ENCODE results near the gene CAPN12.
A peak's percentile ranks its signal among the peaks of the same experiment; 100 is the strongest.
"Not testable (repeated sequence)": the region's sequence is repeated elsewhere in the genome, so short reads cannot be mapped to it uniquely, and the experiment has no call there.

The CAPN12 gene

GRCh38 chr19:38774181-38774950 lies 30.1 kb upstream of the CAPN12 start:
- TF ChIP-seq CTCF (IDR thresholded peaks at IDR 0.05; ENCODE audit: low read depth, low read length): no peak
- no peak for DNase-seq (ENCODE audit: low read depth in 2 of 2)
- H3K4me3 ChIP-seq (replicated peaks in 1 of 2; ENCODE audit: low read depth in 2 of 2, low read length in 2 of 2): no peak overlapping the region

- no peak within 1 kb of the TSS for H3K4me3 ChIP-seq (replicated peaks in 1 of 2; ENCODE audit: low read depth in 2 of 2, low read length in 2 of 2)
- no peak for DNase-seq (ENCODE audit: low read depth in 2 of 2)
- no peak for TF ChIP-seq CTCF (IDR thresholded peaks at IDR 0.05; ENCODE audit: low read depth, low read length)
Measured at GRCh38 chr19:38773469-38774177, 29.3 kb upstream of the CAPN12 start, which contains the start of gene LGALS7. TSS of gene LGALS7 (minus strand) at chr19:38773517. CDS start at chr19:38773492, 25 bp downstream.

GRCh38 chr19:38771569-38771968 lies 27.3 kb upstream of the CAPN12 start:
- not testable (repeated sequence) for H3K4me3 ChIP-seq (replicated peaks in 1 of 2; ENCODE audit: low read depth in 2 of 2, low read length in 2 of 2); DNase-seq (ENCODE audit: low read depth in 2 of 2)

GRCh38 chr19:38770949-38771275 lies 26.6 kb upstream of the CAPN12 start:
- H3K4me3 ChIP-seq (replicated peaks in 1 of 2; ENCODE audit: low read depth in 2 of 2, low read length in 2 of 2); DNase-seq (ENCODE audit: low read depth in 2 of 2): not testable (repeated sequence)

DNA sequence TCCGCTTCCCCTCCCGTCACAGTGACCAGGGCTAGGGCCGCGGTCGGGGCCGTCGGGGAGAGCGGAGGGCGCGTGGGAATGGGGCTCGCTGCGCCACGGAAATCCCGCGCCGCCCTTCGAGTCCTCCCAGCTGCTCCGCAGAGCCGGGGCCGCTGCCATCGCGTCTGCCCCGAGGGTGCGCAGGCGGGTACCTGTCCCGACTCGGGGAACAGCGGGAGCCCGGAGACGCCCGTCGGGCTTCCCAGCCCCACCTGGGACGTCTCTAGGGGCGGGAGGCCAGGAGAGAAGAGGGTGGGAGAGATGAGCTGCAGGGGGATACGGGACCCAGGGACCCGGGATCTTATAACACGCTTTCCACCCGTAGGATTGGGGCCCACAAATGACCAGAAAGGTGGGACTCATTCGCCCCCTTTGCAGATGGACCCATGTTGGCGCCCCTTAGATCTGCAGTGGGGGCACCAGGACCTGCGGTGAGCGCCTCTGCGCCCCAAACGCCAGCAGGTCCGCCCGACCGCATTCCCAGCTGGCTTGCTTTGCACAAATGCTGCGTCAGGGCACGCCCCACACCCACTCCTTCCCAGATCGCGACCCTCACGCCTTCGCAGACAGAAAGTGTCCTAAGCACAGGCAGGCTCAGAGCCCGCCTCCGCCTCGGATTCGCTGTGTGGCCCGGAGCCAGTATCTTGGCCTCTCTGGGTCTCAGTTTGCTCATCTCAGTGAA lies 26.1 kb upstream of the CAPN12 start:
- not testable (repeated sequence) for DNase-seq (ENCODE audit: low read depth in 2 of 2)
- H3K4me3 ChIP-seq (replicated peaks in 1 of 2; ENCODE audit: low read depth in 2 of 2, low read length in 2 of 2): peak overlapping the region in 1 of 2 donors; percentile 15

DNA sequence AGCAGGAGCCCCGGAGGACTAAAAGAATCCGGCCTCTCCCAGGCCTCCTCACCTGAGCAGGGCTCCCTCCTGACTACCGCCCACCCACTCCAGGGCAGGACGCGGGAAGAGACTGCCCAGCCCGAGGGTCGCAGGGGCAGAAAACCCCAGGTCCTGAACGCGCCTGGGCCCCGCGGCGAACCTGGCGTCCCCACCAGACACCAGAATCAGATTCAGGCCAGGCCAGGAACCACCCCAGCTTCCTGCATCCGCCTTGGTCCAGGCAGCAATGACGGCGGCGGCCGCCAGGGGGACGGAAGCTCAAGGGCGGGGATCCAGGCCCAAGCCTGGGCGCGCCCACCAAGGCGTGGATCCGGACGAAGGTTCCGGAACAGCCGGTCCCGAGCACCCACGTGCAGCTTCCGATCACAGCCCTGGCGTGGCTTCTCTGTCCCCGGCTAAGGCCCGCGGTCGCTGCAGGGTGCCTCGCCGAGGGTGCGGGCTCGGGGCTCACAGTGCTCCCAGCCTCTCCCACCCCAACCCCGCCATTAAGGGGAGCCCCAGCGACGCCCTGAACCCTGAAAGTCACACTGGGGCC lies 25.4 kb upstream of the CAPN12 start:
- TF ChIP-seq CTCF (IDR thresholded peaks at IDR 0.05; ENCODE audit: low read depth, low read length): peak; percentile 84
- DNase-seq (ENCODE audit: low read depth in 2 of 2): peak; percentile 83 to 87
- H3K4me3 ChIP-seq (replicated peaks in 1 of 2; ENCODE audit: low read depth in 2 of 2, low read length in 2 of 2): peak overlapping the region in 1 of 2 donors; percentile 15

GRCh38 chr19:38766276-38767047 lies 22.2 kb upstream of the CAPN12 start:
- no peak overlapping the region for H3K4me3 ChIP-seq (replicated peaks in 1 of 2; ENCODE audit: low read depth in 2 of 2, low read length in 2 of 2)
- no peak for TF ChIP-seq CTCF (IDR thresholded peaks at IDR 0.05; ENCODE audit: low read depth, low read length)

More at GRCh38 chr19:38766276-38767047, 22.2 kb upstream of the CAPN12 start:
- DNase-seq (ENCODE audit: low read depth in 2 of 2): no peak
